CD4-positive, alpha-beta T cell (primary cell): ENCODE measurements around the gene ONECUT2. TPM values are rescaled to one million over a fixed set of nuclear protein-coding genes. Genes with fewer than 3 reads are reported as not detected.
A peak's percentile ranks its signal among the peaks of the same experiment; 100 is the strongest.

Experiments
- ATAC-seq: fragments of 200-7000 bp; cut with Tn5 transposase; one replicate; pipeline ENCODE4 v1.10.0; 2022; ENCODE audit warnings: mild to moderate bottlenecking; ENCODE audit not compliant: poor library complexity
- CTCF ChIA-PET: fragments of 350-600 bp; sonication (Branson Sonifier 250); formaldehyde crosslinking; loops from one replicate; lab custom pipeline; 2021; ENCODE audit warnings: antibody characterized with exemption, inconsistent platforms; lab: Charles Lee
- POLR2A ChIA-PET: fragments of 350-600 bp; sonication (Branson Sonifier 250); formaldehyde crosslinking; loops from one replicate; lab custom pipeline; 2021; ENCODE audit warnings: antibody characterized with exemption, inconsistent platforms; lab: Charles Lee
- DNase-seq, 14 experiments: peaks; one replicate each; pipeline ENCODE4 v3.0.0-alpha.2; 2013 to 2020; ENCODE audit warnings: mixed read lengths in 2 of 14
- H3K27ac ChIP-seq, 2 donors: one replicate each; pipeline versions ENCODE4 v1.5.1 to v1.7.0; 2013; ENCODE audit warnings: low read length in 2 of 2, low read depth in 1 of 2, mild to moderate bottlenecking in 1 of 2
- H3K27me3 ChIP-seq, 2 experiments: 1 replicate in 1 of 2; 2 replicates in 1 of 2; pipeline versions ENCODE4 v1.6.1 to v1.7.0; 2013; ENCODE audit warnings: low read length in 2 of 2, control low read depth in 1 of 2, mild to moderate bottlenecking in 1 of 2, moderate library complexity in 1 of 2; ENCODE audit not compliant: insufficient read depth in 2 of 2, control insufficient read depth in 1 of 2
- H3K36me3 ChIP-seq: one replicate; pipeline ENCODE4 v1.6.1; 2013; ENCODE audit warnings: low read length, control low read depth; ENCODE audit not compliant: insufficient read depth
- H3K4me1 ChIP-seq: one replicate; pipeline ENCODE4 v1.6.1; 2013; ENCODE audit warnings: low read length, control low read depth; ENCODE audit not compliant: insufficient read depth
- H3K4me3 ChIP-seq: one replicate; pipeline ENCODE4 v1.5.1; 2013; ENCODE audit warnings: mild to moderate bottlenecking, low read length, moderate library complexity
- H3K9me3 ChIP-seq, 2 experiments: 1 replicate in 1 of 2; 2 replicates in 1 of 2; pipeline versions ENCODE4 v1.6.1 to v1.7.0; 2013; ENCODE audit warnings: low read length in 2 of 2, mild to moderate bottlenecking in 2 of 2, control low read depth in 1 of 2, moderate library complexity in 1 of 2; ENCODE audit not compliant: control insufficient read depth in 1 of 2, insufficient read depth in 1 of 2
- H3K27ac Mint-ChIP-seq: one replicate; pipeline ENCODE4 v1.8.0; 2020; ENCODE audit warnings: mixed read lengths
- H3K27me3 Mint-ChIP-seq: one replicate; pipeline ENCODE4 v1.8.0; 2021; ENCODE audit warnings: mixed read lengths
- H3K36me3 Mint-ChIP-seq: one replicate; pipeline ENCODE4 v1.8.0; 2021; ENCODE audit warnings: low read depth, mixed read lengths
- H3K4me1 Mint-ChIP-seq: one replicate; pipeline ENCODE4 v1.8.0; 2021; ENCODE audit warnings: low read depth, mixed read lengths
- H3K4me3 Mint-ChIP-seq: one replicate; pipeline ENCODE4 v1.8.0; 2020; ENCODE audit warnings: mild to moderate bottlenecking, mixed read lengths
- H3K9me3 Mint-ChIP-seq: one replicate; pipeline ENCODE4 v1.8.0; 2020; ENCODE audit warnings: mixed read lengths
- CTCF ChIP-seq: fragments of 200-600 bp; IDR thresholded peaks from one replicate; pipeline ENCODE4 v1.8.0; 2022; ENCODE audit warnings: antibody characterized with exemption, mild to moderate bottlenecking
- intact Hi-C, 2 experiments: fragments of 100-400 bp; cut with DNase I in 1 of 2; cut with micrococcal nuclease in 1 of 2; formaldehyde crosslinking; loops; one replicate each; pipeline versions ENCODE4 v1.15.1 to v1.9.0; 2023 to 2025; cut with DNase I, micrococcal nuclease
- total RNA-seq, 174 experiments: library from RNA in 2 of 174; stranded (reverse) in 2 of 174; gene quantifications; one replicate each; pipeline ENCODE4 v1.2.3 and lab custom pipeline; 2021 to 2026

ONECUT2 gene
- total RNA-seq, 2 experiments from 2014 or later = not detected

GRCh38 chr18:57432140-57432539, 3.0 kb upstream of the ONECUT2 start:
- H3K4me1 Mint-ChIP-seq = peaks cover 37% of the 10 kb centered on the region
- intact Hi-C loops = no loop called here
- POLR2A ChIA-PET = no interaction called here
- DNase-seq = no peak
- H3K36me3 Mint-ChIP-seq = no peaks in the 10 kb centered on the region
- CTCF ChIA-PET = no interaction called here
- no peak for TF ChIP-seq CTCF
- Histone ChIP-seq H3K27me3 (peaks cover 67 to 91% of the 10 kb centered on the region in 2 experiments), H3K27ac (no peak overlapping the region), H3K9me3 (peaks cover 22 to 52% of the 10 kb centered on the region in 2 experiments), H3K4me1 (peaks cover 42% of the 10 kb centered on the region), H3K36me3 (no peaks in the 10 kb centered on the region), H3K4me3 (no peak overlapping the region)
- no peak for ATAC-seq
- no peak overlapping the region for H3K27ac Mint-ChIP-seq
- peaks cover 78% of the 10 kb centered on the region for H3K27me3 Mint-ChIP-seq
- H3K4me3 Mint-ChIP-seq = peak overlapping the region; percentile 20
- no peaks in the 10 kb centered on the region for H3K9me3 Mint-ChIP-seq

GRCh38 chr18:57432751-57433400, 2.3 kb upstream of the ONECUT2 start:
- H3K4me3 Mint-ChIP-seq = peak overlapping the region; percentile 12
- no peak overlapping the region for H3K27ac ChIP-seq
- ChIA-PET POLR2A (no interaction called here), CTCF (no interaction called here)
- DNase-seq (no peak), ATAC-seq (no peak)
- no peaks in the 10 kb centered on the region for H3K36me3 ChIP-seq
- TF ChIP-seq CTCF = no peak
- H3K4me1 Mint-ChIP-seq = peaks cover 43% of the 10 kb centered on the region
- no peaks in the 10 kb centered on the region for H3K36me3 Mint-ChIP-seq
- H3K9me3 ChIP-seq = peaks cover 22 to 54% of the 10 kb centered on the region in 2 experiments
- H3K4me1 ChIP-seq = peaks cover 45% of the 10 kb centered on the region
- H3K27me3 Mint-ChIP-seq = peaks cover 82% of the 10 kb centered on the region
- peaks cover 70 to 92% of the 10 kb centered on the region in 2 experiments for H3K27me3 ChIP-seq
- intact Hi-C loops = no loop called here
- no peak overlapping the region for H3K4me3 ChIP-seq
- no peak overlapping the region for H3K27ac Mint-ChIP-seq
- no peaks in the 10 kb centered on the region for H3K9me3 Mint-ChIP-seq

DNA sequence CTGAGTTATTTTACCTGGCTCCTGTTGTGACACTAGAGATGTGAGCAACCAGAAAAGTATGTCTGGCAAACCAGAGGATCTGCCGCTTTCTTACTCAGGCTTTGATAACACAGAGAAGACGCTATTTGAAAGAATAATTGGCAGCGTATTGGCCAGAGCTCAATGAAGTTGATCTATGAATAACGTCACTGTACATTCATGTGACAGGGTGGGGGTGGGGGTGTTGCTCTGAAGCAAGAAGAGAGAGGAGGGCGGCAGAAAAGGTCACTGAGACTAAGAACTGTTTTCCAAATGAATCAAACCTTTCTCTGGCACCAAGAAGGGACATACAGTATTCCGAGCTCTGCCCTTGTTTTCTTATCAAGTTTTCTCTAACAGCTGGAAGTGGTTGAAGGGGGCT, 1.7 kb upstream of the ONECUT2 start:
- Mint-ChIP-seq H3K27ac (no peak overlapping the region), H3K36me3 (no peaks in the 10 kb centered on the region), H3K4me1 (peaks cover 44% of the 10 kb centered on the region), H3K9me3 (no peaks in the 10 kb centered on the region), H3K27me3 (peaks cover 88% of the 10 kb centered on the region), H3K4me3 (peak overlapping the region; percentile 67)
- Histone ChIP-seq H3K36me3 (no peaks in the 10 kb centered on the region), H3K4me1 (peaks cover 45% of the 10 kb centered on the region), H3K27ac (no peak overlapping the region), H3K27me3 (peaks cover 72 to 92% of the 10 kb centered on the region in 2 experiments), H3K4me3 (no peak overlapping the region), H3K9me3 (peaks cover 22 to 54% of the 10 kb centered on the region in 2 experiments)
- ATAC-seq = no peak
- POLR2A ChIA-PET = no interaction called here
- CTCF ChIA-PET = no interaction called here
- DNase-seq = no peak
- intact Hi-C loops = no loop called here
- TF ChIP-seq CTCF = no peak
